ENCODE results near the gene AVL9.
"Not testable (repeated sequence)": the region's sequence is repeated elsewhere in the genome, so short reads cannot be mapped to it uniquely, and the experiment has no call there.

GRCh38 chr7:32500216-32500615 lies 4.9 kb downstream of the AVL9 start:
- TF ChIP-seq POLR2A (IDR thresholded peaks at IDR 0.05) = not testable (repeated sequence)
- TF ChIP-seq, protein P1, sequence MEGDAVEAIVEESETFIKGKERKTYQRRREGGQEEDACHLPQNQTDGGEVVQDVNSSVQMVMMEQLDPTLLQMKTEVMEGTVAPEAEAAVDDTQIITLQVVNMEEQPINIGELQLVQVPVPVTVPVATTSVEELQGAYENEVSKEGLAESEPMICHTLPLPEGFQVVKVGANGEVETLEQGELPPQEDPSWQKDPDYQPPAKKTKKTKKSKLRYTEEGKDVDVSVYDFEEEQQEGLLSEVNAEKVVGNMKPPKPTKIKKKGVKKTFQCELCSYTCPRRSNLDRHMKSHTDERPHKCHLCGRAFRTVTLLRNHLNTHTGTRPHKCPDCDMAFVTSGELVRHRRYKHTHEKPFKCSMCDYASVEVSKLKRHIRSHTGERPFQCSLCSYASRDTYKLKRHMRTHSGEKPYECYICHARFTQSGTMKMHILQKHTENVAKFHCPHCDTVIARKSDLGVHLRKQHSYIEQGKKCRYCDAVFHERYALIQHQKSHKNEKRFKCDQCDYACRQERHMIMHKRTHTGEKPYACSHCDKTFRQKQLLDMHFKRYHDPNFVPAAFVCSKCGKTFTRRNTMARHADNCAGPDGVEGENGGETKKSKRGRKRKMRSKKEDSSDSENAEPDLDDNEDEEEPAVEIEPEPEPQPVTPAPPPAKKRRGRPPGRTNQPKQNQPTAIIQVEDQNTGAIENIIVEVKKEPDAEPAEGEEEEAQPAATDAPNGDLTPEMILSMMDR (IDR thresholded peaks at IDR 0.05) = not testable (repeated sequence)
